ENCODE results near the gene C1QL1.

DNA sequence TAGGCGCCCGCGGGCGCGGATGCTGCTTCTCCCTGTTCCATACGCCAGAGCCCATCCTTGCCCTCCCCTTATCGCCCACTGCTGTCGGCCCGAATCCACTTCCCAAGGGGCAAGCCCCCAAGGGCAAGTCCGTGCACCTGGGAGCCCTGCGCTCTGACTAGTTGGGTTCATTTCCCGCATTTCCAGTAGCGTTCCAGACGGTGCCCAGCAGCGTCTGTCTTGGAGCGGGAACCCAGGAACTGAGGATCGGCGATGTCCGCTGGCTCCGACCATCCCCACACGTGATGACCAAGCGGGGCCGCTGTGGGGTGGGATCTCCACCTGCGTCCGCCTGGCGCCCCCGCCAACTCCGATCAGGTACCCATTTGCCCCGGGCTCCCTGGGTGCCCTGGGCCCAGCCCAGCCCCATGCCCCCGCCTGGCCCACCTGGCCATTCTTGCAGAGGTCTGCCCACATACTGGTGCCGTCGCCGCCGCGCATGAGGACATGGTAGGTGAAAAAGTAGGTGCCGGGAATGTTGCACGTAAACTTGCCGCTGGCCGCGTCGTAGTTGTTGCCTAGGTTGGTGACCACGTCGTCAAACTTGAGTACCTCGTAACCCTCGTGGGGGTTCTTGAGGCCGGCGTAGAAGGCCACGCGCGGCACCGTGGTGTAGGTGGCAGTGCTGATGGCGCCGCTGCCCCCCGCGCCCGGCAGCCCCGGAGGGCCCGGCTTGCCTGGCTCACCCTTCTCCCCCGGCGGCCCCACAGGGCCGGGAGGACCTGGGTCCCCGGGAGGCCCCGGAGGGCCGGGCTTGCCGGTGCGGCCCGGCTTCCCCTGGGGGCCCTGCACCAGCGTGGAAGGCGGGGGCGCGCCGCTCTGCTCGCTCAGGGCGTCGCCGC lies 837 bp downstream of the C1QL1 start:
- TF ChIP-seq POLR2AphosphoS5 (IDR thresholded peaks at IDR 0.05) (no peak), REST (IDR thresholded peaks at IDR 0.05; ENCODE audit: borderline replicate concordance) (no peak), EZH2 (IDR thresholded peaks at IDR 0.05; ENCODE audit: borderline replicate concordance, insufficient read depth, low read length, poor library complexity, severe bottlenecking) (peak; percentile 59), EP300 (conservative IDR thresholded peaks at IDR 0.05; ENCODE audit: poor library complexity, severe bottlenecking) (no peak), TAF1 (IDR thresholded peaks at IDR 0.05; ENCODE audit: low read depth) (no peak), RAD21 (conservative IDR thresholded peaks at IDR 0.05) (no peak), SMC3 (conservative IDR thresholded peaks at IDR 0.05; ENCODE audit: poor library complexity) (no peak)
- TF ChIP-seq, protein P1, sequence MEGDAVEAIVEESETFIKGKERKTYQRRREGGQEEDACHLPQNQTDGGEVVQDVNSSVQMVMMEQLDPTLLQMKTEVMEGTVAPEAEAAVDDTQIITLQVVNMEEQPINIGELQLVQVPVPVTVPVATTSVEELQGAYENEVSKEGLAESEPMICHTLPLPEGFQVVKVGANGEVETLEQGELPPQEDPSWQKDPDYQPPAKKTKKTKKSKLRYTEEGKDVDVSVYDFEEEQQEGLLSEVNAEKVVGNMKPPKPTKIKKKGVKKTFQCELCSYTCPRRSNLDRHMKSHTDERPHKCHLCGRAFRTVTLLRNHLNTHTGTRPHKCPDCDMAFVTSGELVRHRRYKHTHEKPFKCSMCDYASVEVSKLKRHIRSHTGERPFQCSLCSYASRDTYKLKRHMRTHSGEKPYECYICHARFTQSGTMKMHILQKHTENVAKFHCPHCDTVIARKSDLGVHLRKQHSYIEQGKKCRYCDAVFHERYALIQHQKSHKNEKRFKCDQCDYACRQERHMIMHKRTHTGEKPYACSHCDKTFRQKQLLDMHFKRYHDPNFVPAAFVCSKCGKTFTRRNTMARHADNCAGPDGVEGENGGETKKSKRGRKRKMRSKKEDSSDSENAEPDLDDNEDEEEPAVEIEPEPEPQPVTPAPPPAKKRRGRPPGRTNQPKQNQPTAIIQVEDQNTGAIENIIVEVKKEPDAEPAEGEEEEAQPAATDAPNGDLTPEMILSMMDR (IDR thresholded peaks at IDR 0.05; ENCODE audit: poor library complexity, severe bottlenecking): no peak

Data from neural cell (in vitro differentiated cells).